GM13977 (cell line): ENCODE results near the gene PTPRO.

Experiments
- DNase-seq: peaks from one replicate; pipeline ENCODE4 v3.0.0; 2012; ENCODE audit warnings: low spot score
- CTCF ChIP-seq: IDR thresholded peaks from 2 replicates; pipeline ENCODE4 v1.5.1; 2012; ENCODE audit warnings: mild to moderate bottlenecking, control low read depth; ENCODE audit not compliant: insufficient read depth; ENCODE audit errors: extremely low read depth, missing control alignments
- in situ Hi-C: fragments of 300-500 bp; cut with MboI; formaldehyde crosslinking; loops from one replicate; pipeline ENCODE4 v1.12.0; 2022; ENCODE audit warnings: low sequenced_read_pairs, low pct_unique_long_range_greater_than_20kb, mixed read lengths, inconsistent platforms; ENCODE audit not compliant: unreplicated experiment

The PTPRO gene

GRCh38 chr12:15427913-15428312, 105.6 kb downstream of the PTPRO start:
- no peak for DNase-seq
- in situ Hi-C loops: no loop called here
- TF ChIP-seq CTCF: no peak

- no peak for DNase-seq
- in situ Hi-C loops: no loop called here
- TF ChIP-seq CTCF: no peak
Measured at GRCh38 chr12:15428632-15429031, 106.3 kb downstream of the PTPRO start.

GRCh38 chr12:15429262-15429661, 107.0 kb downstream of the PTPRO start:
- no peak for DNase-seq
- in situ Hi-C loops: no loop called here
- TF ChIP-seq CTCF: no peak

GRCh38 chr12:15435597-15435996, 113.3 kb downstream of the PTPRO start:
- in situ Hi-C loops: no loop called here
- no peak for TF ChIP-seq CTCF
- DNase-seq: no peak

GRCh38 chr12:15439459-15439858, 117.2 kb downstream of the PTPRO start:
- in situ Hi-C loops: no loop called here
- no peak for DNase-seq
- TF ChIP-seq CTCF: no peak

- TF ChIP-seq CTCF: no peak
- no peak for DNase-seq
- in situ Hi-C loops: no loop called here
Measured at GRCh38 chr12:15443050-15443449, 120.7 kb downstream of the PTPRO start.

GRCh38 chr12:15443611-15444010, 121.3 kb downstream of the PTPRO start:
- DNase-seq: no peak
- no peak for TF ChIP-seq CTCF
- in situ Hi-C loops: no loop called here
